OCI-LY7 (cell line): ENCODE data around the gene CHAF1A.

Source experiments
- EZH2phosphoT487 ChIP-seq: fragments of 200-600 bp; sonication (generic); IDR thresholded peaks from 2 replicates; pipeline ENCODE4 v1.6.1; 2018; ENCODE audit warnings: low read depth, borderline replicate concordance, mild to moderate bottlenecking, mixed run types, antibody characterized with exemption, low read length, moderate library complexity, mixed read lengths
- TF ChIP-seq, protein P1 (sequence below): fragments of 200-600 bp; sonication (generic); conservative IDR thresholded peaks from 2 replicates; pipeline ENCODE4 v1.5.1; 2014; ENCODE audit warnings: mild to moderate bottlenecking, antibody characterized with exemption, low read length, moderate library complexity, mixed read lengths

DNA sequence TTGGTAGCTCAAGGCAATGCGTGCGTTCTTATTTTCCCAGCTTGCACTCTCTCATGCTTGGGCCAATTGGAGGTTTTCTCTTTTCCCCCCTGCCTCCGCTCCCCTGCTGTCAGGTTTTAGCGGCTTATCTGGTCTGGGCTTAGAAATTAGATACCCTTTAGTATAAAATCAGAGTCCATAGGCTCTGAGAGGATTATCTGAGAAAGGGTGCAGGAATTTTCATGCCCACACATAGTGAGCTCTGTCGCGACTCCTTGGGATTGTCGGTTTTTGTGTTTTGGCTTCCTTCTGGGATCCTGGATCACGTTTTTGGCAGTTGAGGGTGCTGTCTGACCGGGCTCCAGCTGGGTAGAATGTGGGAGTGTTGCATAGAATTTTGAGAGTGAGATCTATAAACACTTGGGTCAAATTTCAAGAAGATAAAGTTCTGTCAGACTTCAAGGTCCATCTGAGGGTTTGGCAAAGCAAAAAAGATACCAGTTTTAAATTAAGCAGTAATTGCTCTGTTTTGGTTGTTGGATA lies 12.4 kb downstream of the CHAF1A start:
- TF ChIP-seq, protein P1, sequence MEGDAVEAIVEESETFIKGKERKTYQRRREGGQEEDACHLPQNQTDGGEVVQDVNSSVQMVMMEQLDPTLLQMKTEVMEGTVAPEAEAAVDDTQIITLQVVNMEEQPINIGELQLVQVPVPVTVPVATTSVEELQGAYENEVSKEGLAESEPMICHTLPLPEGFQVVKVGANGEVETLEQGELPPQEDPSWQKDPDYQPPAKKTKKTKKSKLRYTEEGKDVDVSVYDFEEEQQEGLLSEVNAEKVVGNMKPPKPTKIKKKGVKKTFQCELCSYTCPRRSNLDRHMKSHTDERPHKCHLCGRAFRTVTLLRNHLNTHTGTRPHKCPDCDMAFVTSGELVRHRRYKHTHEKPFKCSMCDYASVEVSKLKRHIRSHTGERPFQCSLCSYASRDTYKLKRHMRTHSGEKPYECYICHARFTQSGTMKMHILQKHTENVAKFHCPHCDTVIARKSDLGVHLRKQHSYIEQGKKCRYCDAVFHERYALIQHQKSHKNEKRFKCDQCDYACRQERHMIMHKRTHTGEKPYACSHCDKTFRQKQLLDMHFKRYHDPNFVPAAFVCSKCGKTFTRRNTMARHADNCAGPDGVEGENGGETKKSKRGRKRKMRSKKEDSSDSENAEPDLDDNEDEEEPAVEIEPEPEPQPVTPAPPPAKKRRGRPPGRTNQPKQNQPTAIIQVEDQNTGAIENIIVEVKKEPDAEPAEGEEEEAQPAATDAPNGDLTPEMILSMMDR = no peak
- no peak for TF ChIP-seq EZH2phosphoT487
